Neuronal stem cell (in vitro differentiated cells): ENCODE results near the gene ACTN4.
A peak's percentile ranks its signal among the peaks of the same experiment; 100 is the strongest.

Source experiments
- DNase-seq: peaks from one replicate; pipeline ENCODE4 v3.0.0-alpha.2; 2013; ENCODE audit warnings: low spot score
- H2AFZ ChIP-seq: one replicate; pipeline ENCODE4 v1.6.1; 2013; ENCODE audit warnings: mild to moderate bottlenecking, low read length, inconsistent platforms
- H2AK5ac ChIP-seq: 2 replicates; pipeline ENCODE4 v1.6.1; 2013; ENCODE audit warnings: low read depth, mild to moderate bottlenecking, inconsistent platforms, low read length, moderate library complexity, mixed read lengths
- H2BK120ac ChIP-seq: 2 replicates; pipeline ENCODE4 v1.6.1; 2013; ENCODE audit warnings: low read depth, mild to moderate bottlenecking, inconsistent platforms, low read length, moderate library complexity, mixed read lengths
- H2BK12ac ChIP-seq: one replicate; pipeline ENCODE4 v1.6.1; 2013; ENCODE audit warnings: low read length, inconsistent platforms
- H2BK15ac ChIP-seq: 2 replicates; pipeline ENCODE4 v1.6.1; 2013; ENCODE audit warnings: mild to moderate bottlenecking, low read length, inconsistent platforms, mixed read lengths
- H2BK5ac ChIP-seq: one replicate; pipeline ENCODE4 v1.6.1; 2013; ENCODE audit warnings: inconsistent platforms, mild to moderate bottlenecking, low read length, moderate library complexity
- H3K14ac ChIP-seq: one replicate; pipeline ENCODE4 v1.6.1; 2013; ENCODE audit warnings: low read length, inconsistent platforms
- H3K18ac ChIP-seq: 2 replicates; pipeline ENCODE4 v1.6.1; 2013; ENCODE audit warnings: low read length, inconsistent platforms
- H3K23ac ChIP-seq: 2 replicates; pipeline ENCODE4 v1.6.1; 2013; ENCODE audit warnings: low read depth, mild to moderate bottlenecking, mixed read lengths, low read length, inconsistent platforms; ENCODE audit not compliant: poor library complexity
- H3K27ac ChIP-seq: replicated peaks from 3 replicates; pipeline ENCODE4 v1.5.1; 2013; ENCODE audit warnings: low read length, inconsistent platforms
- H3K27me3 ChIP-seq, 3 experiments: 2 replicates each; pipeline ENCODE4 v1.6.1; 2013; ENCODE audit warnings: low read length in 3 of 3, mild to moderate bottlenecking in 2 of 3, inconsistent platforms in 1 of 3, low read depth in 1 of 3, mixed read lengths in 1 of 3, moderate library complexity in 1 of 3; ENCODE audit not compliant: control insufficient read depth in 3 of 3, insufficient read depth in 3 of 3
- H3K36me3 ChIP-seq, 2 donors: replicated peaks in 1 of 2; 2 replicates each; pipeline ENCODE4 v1.6.1; 2013; ENCODE audit warnings: low read length in 2 of 2; ENCODE audit not compliant: control insufficient read depth in 2 of 2, insufficient read depth in 2 of 2
- H3K4ac ChIP-seq: 2 replicates; pipeline ENCODE4 v1.6.1; 2013; ENCODE audit warnings: inconsistent platforms, mild to moderate bottlenecking, low read length, moderate library complexity
- H3K4me1 ChIP-seq, 2 donors: 1 replicate in 1 of 2; 2 replicates in 1 of 2; pipeline ENCODE4 v1.6.1; 2013; ENCODE audit warnings: low read length in 2 of 2, low read depth in 1 of 2; ENCODE audit not compliant: control insufficient read depth in 2 of 2, insufficient read depth in 1 of 2
- H3K4me2 ChIP-seq: one replicate; pipeline ENCODE4 v1.6.1; 2013; ENCODE audit warnings: mild to moderate bottlenecking, low read length, inconsistent platforms; ENCODE audit not compliant: insufficient read depth, poor library complexity, severe bottlenecking
- H3K4me3 ChIP-seq, 2 donors: 2 replicates each; pipeline ENCODE4 v1.5.1; 2013; ENCODE audit warnings: low read length in 2 of 2, mild to moderate bottlenecking in 2 of 2, inconsistent platforms in 1 of 2, moderate library complexity in 1 of 2
- H3K79me1 ChIP-seq: one replicate; pipeline ENCODE4 v1.6.1; 2013; ENCODE audit warnings: low read depth, mild to moderate bottlenecking, inconsistent platforms, low read length, moderate library complexity
- H3K9ac ChIP-seq: one replicate; pipeline ENCODE4 v1.6.1; 2013; ENCODE audit warnings: mild to moderate bottlenecking, low read depth, low read length, inconsistent platforms; ENCODE audit not compliant: poor library complexity
- H3K9me3 ChIP-seq, 2 donors: replicated peaks in 1 of 2; 2 replicates each; pipeline versions ENCODE3 to v1.6.1; 2013; ENCODE audit warnings: low read length in 2 of 2, mild to moderate bottlenecking in 2 of 2, inconsistent platforms in 1 of 2, low read depth in 1 of 2, mixed read lengths in 1 of 2, moderate library complexity in 1 of 2; ENCODE audit not compliant: control insufficient read depth in 2 of 2, insufficient read depth in 1 of 2
- H4K8ac ChIP-seq: one replicate; pipeline ENCODE4 v1.6.1; 2013; ENCODE audit warnings: low read depth, mild to moderate bottlenecking, inconsistent platforms, low read length, moderate library complexity
- H4K91ac ChIP-seq: one replicate; pipeline ENCODE4 v1.6.1; 2013; ENCODE audit warnings: low read length, low read depth, mild to moderate bottlenecking, inconsistent platforms; ENCODE audit not compliant: poor library complexity
- WGBS, 2 donors: extraction: QIAGEN DNeasy Blood & Tissue Kit; methylation state at CpG; one replicate each; pipeline ENCODE4 v1.1.7; 2013; ENCODE audit warnings: missing lambda C conversion rate in 2 of 2, mixed read lengths in 1 of 2; ENCODE audit not compliant: insufficient read length in 2 of 2, insufficient replicate concordance in 1 of 2; ENCODE audit errors: extremely low coverage in 2 of 2; 5-methylcytosine and 5-hydroxymethylcytosine counted together

Gene ACTN4

DNA sequence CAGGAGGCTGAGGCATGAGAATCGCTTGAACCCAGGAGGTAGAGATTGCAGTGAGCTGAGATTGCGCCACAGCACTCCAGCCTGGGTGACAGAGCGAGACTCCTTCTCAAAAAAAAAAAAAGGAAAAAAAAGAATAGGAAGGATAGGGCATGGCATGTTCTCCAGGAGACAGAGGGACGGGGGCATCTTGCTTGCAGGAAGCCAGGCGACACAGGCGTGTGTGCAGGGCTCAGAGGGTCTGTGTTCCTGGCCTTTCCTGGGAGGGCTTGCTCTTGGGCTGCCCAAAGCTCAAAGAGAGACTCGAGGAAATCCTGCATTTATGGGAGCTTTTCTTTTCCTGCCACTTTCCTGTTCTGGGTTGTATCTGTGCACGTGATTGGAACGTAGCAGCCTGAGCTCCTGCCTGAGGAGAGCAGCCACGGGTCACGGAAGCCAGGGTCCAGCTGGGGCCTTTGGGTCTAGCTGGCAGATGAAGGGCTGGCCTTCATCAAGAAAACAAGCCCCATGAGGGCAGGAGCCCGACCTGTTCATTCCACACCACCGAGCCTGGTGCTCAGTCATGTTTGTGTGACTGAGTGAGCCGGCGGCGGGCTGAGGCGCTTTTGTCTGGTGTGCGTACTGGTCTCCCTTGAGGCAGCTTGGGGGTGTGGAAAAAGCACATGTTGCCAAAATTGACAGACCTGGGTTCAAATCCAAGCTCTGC is 52.3 kb downstream of the ACTN4 start:
- H3K9ac ChIP-seq: no peak overlapping the region
- no peaks in the 10 kb centered on the region for H3K27me3 ChIP-seq
- no peak overlapping the region for H4K91ac ChIP-seq
- no peak overlapping the region for H2BK12ac ChIP-seq
- H3K23ac ChIP-seq: peak overlapping the region; percentile 26
- H3K27ac ChIP-seq: no peak overlapping the region
- peak overlapping the region; percentile 89 for H3K18ac ChIP-seq
- H2BK120ac ChIP-seq: no peak overlapping the region
- no peak overlapping the region for H4K8ac ChIP-seq
- H2AK5ac ChIP-seq: peak overlapping the region; percentile 73
- no peak overlapping the region for H3K14ac ChIP-seq
- no peak overlapping the region for H2AFZ ChIP-seq
- peaks cover 13 to 38% of the 10 kb centered on the region in 2 donors for H3K4me1 ChIP-seq
- no peak overlapping the region for H2BK5ac ChIP-seq
- H3K4ac ChIP-seq: no peak overlapping the region
- H3K4me2 ChIP-seq: no peak overlapping the region
- H3K36me3 ChIP-seq: peaks cover 37 to 72% of the 10 kb centered on the region in 2 donors
- no peaks in the 10 kb centered on the region for H3K9me3 ChIP-seq
- no peak for DNase-seq
- no peak overlapping the region for H2BK15ac ChIP-seq
- H3K79me1 ChIP-seq: peaks cover 34% of the 10 kb centered on the region
- WGBS, 2 donors: no CpG with 5 or more reads among the region's 18 CpGs
- H3K4me3 ChIP-seq: no peak overlapping the region

DNA sequence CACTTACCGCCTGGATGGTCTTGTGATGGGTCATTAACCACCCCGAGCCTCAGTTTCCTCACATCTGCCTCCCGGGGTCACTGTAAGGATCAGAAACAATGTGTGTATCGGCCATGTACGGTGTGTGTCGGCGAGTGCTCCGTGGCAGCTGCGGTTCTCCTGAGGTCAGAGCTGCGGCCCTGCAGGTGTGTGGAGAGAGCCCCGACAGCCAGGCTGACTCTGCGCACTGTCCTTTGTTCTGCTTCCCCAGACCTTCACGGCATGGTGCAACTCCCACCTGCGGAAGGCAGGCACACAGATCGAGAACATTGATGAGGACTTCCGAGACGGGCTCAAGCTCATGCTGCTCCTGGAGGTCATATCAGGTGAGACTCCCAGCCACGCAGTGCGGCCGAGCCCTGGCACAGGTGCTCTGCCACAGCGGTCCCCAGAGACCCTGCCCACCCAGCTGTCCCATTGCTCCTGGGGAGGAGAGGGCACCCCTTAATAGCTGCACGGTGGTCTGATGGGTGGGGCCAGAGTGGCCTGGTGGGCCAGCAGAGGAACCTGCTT is 53.0 kb downstream of the ACTN4 start:
- no CpG with 5 or more reads among the region's 22 CpGs for WGBS, 2 donors
- Histone ChIP-seq H3K36me3 (peaks cover 41 to 72% of the 10 kb centered on the region in 2 donors), H4K91ac (no peak overlapping the region)

DNA sequence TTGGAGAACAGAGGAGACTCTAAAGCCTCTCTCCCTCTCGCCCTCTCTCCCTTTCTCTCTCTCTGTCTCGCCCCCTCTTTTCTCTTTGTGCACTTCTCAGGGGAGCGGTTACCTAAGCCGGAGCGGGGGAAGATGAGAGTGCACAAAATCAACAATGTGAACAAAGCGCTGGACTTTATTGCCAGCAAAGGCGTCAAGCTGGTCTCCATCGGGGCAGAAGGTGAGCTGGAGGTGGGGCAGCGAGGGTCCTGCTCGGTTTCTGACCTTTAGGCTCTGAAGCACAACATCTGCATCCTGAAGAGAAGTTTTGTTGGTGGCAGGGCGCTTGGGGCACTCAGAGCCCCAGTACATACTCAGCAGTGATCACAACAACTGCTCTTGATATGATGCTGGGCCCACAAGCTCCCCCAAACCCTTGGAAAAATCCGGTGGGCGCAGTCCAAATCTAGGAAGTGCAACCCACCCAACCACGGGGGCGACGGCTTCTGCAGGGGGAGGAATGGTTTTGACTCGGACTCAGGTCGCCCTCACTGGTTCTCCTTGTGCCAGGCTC is 53.5 kb downstream of the ACTN4 start:
- Histone ChIP-seq H3K4me2 (no peak overlapping the region), H2AK5ac (no peak overlapping the region), H4K8ac (no peak overlapping the region), H3K4me1 (peaks cover 13 to 33% of the 10 kb centered on the region in 2 donors), H3K4ac (no peak overlapping the region), H2BK15ac (no peak overlapping the region), H3K14ac (no peak overlapping the region), H3K27ac (no peak overlapping the region), H3K9ac (no peak overlapping the region), H2BK120ac (no peak overlapping the region), H2BK12ac (no peak overlapping the region), H4K91ac (no peak overlapping the region), H3K18ac (no peak overlapping the region), H2AFZ (no peak overlapping the region), H3K4me3 (no peak overlapping the region), H2BK5ac (peak overlapping the region; percentile 35), H3K36me3 (peaks cover 47 to 72% of the 10 kb centered on the region in 2 donors), H3K79me1 (peaks cover 30% of the 10 kb centered on the region), H3K27me3 (no peaks in the 10 kb centered on the region), H3K23ac (peak overlapping the region; percentile 50), H3K9me3 (no peaks in the 10 kb centered on the region)
- DNase-seq: no peak
- WGBS, 2 donors: no CpG with 5 or more reads among the region's 18 CpGs

More for the DNA sequence above, 53.0 kb downstream of the ACTN4 start:
- Histone ChIP-seq H3K9ac (peak overlapping the region; percentile 24), H2BK120ac (no peak overlapping the region), H3K79me1 (peaks cover 31% of the 10 kb centered on the region), H2AFZ (no peak overlapping the region), H4K8ac (no peak overlapping the region), H3K18ac (peak overlapping the region; percentile 88), H3K27ac (no peak overlapping the region), H2AK5ac (peak overlapping the region; percentile 73), H3K4ac (no peak overlapping the region), H3K14ac (peak overlapping the region; percentile 25), H3K4me2 (no peak overlapping the region), H2BK15ac (peak overlapping the region; percentile 54), H3K4me3 (no peak overlapping the region), H2BK5ac (no peak overlapping the region), H3K27me3 (no peaks in the 10 kb centered on the region), H3K23ac (peak overlapping the region; percentile 56), H3K9me3 (no peaks in the 10 kb centered on the region), H2BK12ac (no peak overlapping the region), H3K4me1 (peaks cover 13 to 33% of the 10 kb centered on the region in 2 donors)
- no peak for DNase-seq

DNA sequence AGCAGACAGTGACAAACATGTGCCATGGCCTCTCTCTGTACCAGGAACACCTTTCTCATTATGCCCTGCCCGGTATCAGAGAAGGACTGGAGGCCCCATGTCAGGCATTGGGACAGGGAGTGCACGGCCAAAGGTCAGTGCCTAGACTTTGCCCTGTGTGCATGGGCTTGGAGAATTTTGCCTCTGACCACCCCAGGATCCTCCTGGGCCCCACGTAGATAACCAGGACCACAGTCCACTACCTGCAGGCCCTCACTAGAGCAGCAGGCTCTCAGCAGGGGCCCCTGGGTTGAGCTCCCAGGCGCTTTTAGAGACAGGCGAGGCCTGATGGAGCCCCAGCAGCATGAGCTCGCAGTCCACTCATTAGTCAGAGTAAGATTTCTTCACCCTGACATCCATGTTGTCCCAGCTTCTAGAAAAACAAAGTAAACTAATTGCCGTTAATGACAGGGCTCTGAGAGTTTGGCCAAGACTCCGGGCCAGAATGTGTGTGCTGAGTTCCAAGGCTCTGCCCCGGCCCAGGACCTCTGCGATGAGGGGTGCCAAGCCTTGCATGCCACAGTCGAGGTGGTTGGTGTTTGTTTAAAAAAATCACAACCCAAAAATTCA is 54.1 kb downstream of the ACTN4 start:
- no peak for DNase-seq
- no peak overlapping the region for H3K14ac ChIP-seq
- H2BK5ac ChIP-seq: peak overlapping the region; percentile 35
- H2AK5ac ChIP-seq: peak overlapping the region; percentile 38
- no peaks in the 10 kb centered on the region for H3K27me3 ChIP-seq
- no peak overlapping the region for H4K8ac ChIP-seq
- no peak overlapping the region for H2BK120ac ChIP-seq
- H3K23ac ChIP-seq: peak overlapping the region; percentile 50
- no peak overlapping the region for H3K4me3 ChIP-seq
- H3K79me1 ChIP-seq: peaks cover 30% of the 10 kb centered on the region
- no CpG with 5 or more reads among the region's 11 CpGs for WGBS, 2 donors
- H3K18ac ChIP-seq: no peak overlapping the region
- no peak overlapping the region for H3K4me2 ChIP-seq
- H3K27ac ChIP-seq: no peak overlapping the region
- no peak overlapping the region for H4K91ac ChIP-seq
- H3K4ac ChIP-seq: no peak overlapping the region
- no peak overlapping the region for H2AFZ ChIP-seq
- no peak overlapping the region for H2BK15ac ChIP-seq
- H3K9me3 ChIP-seq: no peaks in the 10 kb centered on the region
- H2BK12ac ChIP-seq: no peak overlapping the region
- H3K36me3 ChIP-seq: peaks cover 53 to 72% of the 10 kb centered on the region in 2 donors
- H3K4me1 ChIP-seq: peaks cover 13 to 33% of the 10 kb centered on the region in 2 donors
- no peak overlapping the region for H3K9ac ChIP-seq
